Measurements from ENCODE around the gene THEM5. TPM values are rescaled to one million over a fixed set of nuclear protein-coding genes. Genes with fewer than 3 reads are reported as not detected.

Gene THEM5
- total RNA-seq, 1 experiment from 2014 or later: not detected

DNA sequence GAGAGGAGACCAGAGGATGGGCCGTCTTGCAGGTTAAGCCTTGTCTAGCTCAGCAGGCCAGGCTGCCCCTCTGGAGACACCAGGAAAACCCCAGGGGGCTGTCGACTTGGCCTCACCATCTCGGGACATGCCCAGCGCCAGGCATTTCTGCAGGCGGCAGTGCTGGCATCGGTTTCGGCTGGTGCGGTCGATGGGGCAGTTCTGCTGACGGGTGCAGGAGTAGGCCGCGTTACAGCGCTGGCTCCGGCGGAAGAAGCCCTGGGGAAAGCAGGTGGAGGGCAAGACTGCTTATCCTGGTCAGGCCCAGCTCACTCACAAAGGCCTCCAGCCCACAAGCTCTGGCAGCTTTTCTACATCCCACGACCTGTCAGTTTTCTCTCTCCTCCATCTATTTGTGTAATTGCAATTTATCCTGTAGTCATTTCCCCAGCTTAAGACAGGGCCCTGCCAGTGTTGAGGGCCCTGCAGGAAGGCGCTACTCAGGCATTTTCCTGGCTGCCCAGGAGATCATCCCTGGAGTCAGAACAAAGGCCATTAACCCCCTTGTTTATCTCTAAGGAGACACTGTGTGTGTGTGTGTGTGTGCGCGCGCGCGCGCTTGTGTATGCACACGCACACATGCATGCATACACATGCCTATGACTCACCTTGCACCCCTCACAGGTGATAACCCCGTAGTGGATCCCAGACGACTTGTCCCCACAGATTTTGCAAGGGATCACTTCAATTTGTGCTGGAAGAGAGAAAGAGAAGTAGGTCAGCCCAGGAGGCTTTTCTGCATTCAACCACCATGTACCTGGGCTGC, 36.8 kb downstream of the THEM5 start:
- BruUV-seq (replicated peaks): no TSS peak

More for the DNA sequence above, 36.8 kb downstream of the THEM5 start:
- no peak overlapping the region for H3K4me3 ChIP-seq (replicated peaks in 1 of 2; ENCODE audit: low read depth in 1 of 2, low read length in 2 of 2)
- no peak overlapping the region for H3K4me2 ChIP-seq (ENCODE audit: low read length)
- ChIA-PET CTCF (no interaction called here), RAD21 (ENCODE audit: low non-redundant PET in 1 of 2, low total read pairs in 2 of 2, uncharacterized antibody in 2 of 2, unreplicated experiment in 2 of 2) (no interaction called here), POLR2A (no interaction called here)
- intact Hi-C loops (cut with micrococcal nuclease): no loop called here
- no peaks in the 10 kb centered on the region for H3K27me3 ChIP-seq (ENCODE audit: insufficient read depth, low read length)
- H3K79me2 ChIP-seq (ENCODE audit: insufficient read depth, low read length): no peaks in the 10 kb centered on the region
- H3K9me2 ChIP-seq (ENCODE audit: insufficient read depth): no peaks in the 10 kb centered on the region
- no peaks in the 10 kb centered on the region for H3K36me3 ChIP-seq (ENCODE audit: control insufficient read depth in 1 of 2, insufficient read depth in 2 of 2, low read length in 2 of 2)
- DNase-seq (ENCODE audit: low read depth, low spot score): no peak
- no peak overlapping the region for H3K9ac ChIP-seq (ENCODE audit: low read length)
- H4K20me1 ChIP-seq (ENCODE audit: insufficient read depth): no peaks in the 10 kb centered on the region
- H3K9me3 ChIP-seq (ENCODE audit: control insufficient read depth in 1 of 2, insufficient read depth in 1 of 2, low read depth in 1 of 2, low read length in 2 of 2): no peaks in the 10 kb centered on the region
- H3K4me1 ChIP-seq (ENCODE audit: control insufficient read depth in 1 of 2, insufficient read depth in 2 of 2, low read length in 2 of 2): no peaks in the 10 kb centered on the region; a peak in 1 of 4 replicates
- no peak for TF ChIP-seq EGR1 (IDR thresholded peaks at IDR 0.05; ENCODE audit: low read depth)
- TF ChIP-seq POLR2A (IDR thresholded peaks at IDR 0.05; ENCODE audit: borderline replicate concordance, extremely low read depth, insufficient read depth, insufficient read length): no peak
- TF ChIP-seq POLR2AphosphoS5 (IDR thresholded peaks at IDR 0.05; ENCODE audit: low read depth, low read length): no peak
- no peak for TF ChIP-seq FOSL1 (IDR thresholded peaks at IDR 0.05; ENCODE audit: low read depth)
- TF ChIP-seq, protein P1, sequence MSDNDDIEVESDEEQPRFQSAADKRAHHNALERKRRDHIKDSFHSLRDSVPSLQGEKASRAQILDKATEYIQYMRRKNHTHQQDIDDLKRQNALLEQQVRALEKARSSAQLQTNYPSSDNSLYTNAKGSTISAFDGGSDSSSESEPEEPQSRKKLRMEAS (IDR thresholded peaks at IDR 0.05): no peak
- TF ChIP-seq, protein P2, sequence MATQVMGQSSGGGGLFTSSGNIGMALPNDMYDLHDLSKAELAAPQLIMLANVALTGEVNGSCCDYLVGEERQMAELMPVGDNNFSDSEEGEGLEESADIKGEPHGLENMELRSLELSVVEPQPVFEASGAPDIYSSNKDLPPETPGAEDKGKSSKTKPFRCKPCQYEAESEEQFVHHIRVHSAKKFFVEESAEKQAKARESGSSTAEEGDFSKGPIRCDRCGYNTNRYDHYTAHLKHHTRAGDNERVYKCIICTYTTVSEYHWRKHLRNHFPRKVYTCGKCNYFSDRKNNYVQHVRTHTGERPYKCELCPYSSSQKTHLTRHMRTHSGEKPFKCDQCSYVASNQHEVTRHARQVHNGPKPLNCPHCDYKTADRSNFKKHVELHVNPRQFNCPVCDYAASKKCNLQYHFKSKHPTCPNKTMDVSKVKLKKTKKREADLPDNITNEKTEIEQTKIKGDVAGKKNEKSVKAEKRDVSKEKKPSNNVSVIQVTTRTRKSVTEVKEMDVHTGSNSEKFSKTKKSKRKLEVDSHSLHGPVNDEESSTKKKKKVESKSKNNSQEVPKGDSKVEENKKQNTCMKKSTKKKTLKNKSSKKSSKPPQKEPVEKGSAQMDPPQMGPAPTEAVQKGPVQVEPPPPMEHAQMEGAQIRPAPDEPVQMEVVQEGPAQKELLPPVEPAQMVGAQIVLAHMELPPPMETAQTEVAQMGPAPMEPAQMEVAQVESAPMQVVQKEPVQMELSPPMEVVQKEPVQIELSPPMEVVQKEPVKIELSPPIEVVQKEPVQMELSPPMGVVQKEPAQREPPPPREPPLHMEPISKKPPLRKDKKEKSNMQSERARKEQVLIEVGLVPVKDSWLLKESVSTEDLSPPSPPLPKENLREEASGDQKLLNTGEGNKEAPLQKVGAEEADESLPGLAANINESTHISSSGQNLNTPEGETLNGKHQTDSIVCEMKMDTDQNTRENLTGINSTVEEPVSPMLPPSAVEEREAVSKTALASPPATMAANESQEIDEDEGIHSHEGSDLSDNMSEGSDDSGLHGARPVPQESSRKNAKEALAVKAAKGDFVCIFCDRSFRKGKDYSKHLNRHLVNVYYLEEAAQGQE (IDR thresholded peaks at IDR 0.05; ENCODE audit: low read depth): no peak
- no peak for TF ChIP-seq CBX3 (IDR thresholded peaks at IDR 0.05; ENCODE audit: low read depth)
- TF ChIP-seq RAD21 (IDR thresholded peaks at IDR 0.05; ENCODE audit: low read depth): no peak
- TF ChIP-seq EZH2 (IDR thresholded peaks at IDR 0.05): no peak
- TF ChIP-seq TCF7L2 (IDR thresholded peaks at IDR 0.05; ENCODE audit: borderline replicate concordance, extremely low read depth, insufficient read depth, insufficient read length): no peak
- no peak for TF ChIP-seq ELF1 (IDR thresholded peaks at IDR 0.05; ENCODE audit: borderline replicate concordance, low read depth)
- no peak for TF ChIP-seq ZNF274 (IDR thresholded peaks at IDR 0.05; ENCODE audit: low read depth, low read length)
- no peak for TF ChIP-seq JUND (IDR thresholded peaks at IDR 0.05)
- TF ChIP-seq, protein P3, sequence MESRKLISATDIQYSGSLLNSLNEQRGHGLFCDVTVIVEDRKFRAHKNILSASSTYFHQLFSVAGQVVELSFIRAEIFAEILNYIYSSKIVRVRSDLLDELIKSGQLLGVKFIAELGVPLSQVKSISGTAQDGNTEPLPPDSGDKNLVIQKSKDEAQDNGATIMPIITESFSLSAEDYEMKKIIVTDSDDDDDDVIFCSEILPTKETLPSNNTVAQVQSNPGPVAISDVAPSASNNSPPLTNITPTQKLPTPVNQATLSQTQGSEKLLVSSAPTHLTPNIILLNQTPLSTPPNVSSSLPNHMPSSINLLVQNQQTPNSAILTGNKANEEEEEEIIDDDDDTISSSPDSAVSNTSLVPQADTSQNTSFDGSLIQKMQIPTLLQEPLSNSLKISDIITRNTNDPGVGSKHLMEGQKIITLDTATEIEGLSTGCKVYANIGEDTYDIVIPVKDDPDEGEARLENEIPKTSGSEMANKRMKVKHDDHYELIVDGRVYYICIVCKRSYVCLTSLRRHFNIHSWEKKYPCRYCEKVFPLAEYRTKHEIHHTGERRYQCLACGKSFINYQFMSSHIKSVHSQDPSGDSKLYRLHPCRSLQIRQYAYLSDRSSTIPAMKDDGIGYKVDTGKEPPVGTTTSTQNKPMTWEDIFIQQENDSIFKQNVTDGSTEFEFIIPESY (IDR thresholded peaks at IDR 0.05; ENCODE audit: extremely low read depth, insufficient replicate concordance, low read length): no peak
- TF ChIP-seq, protein P4, sequence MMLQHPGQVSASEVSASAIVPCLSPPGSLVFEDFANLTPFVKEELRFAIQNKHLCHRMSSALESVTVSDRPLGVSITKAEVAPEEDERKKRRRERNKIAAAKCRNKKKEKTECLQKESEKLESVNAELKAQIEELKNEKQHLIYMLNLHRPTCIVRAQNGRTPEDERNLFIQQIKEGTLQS (IDR thresholded peaks at IDR 0.05): no peak
- TF ChIP-seq SIN3A (IDR thresholded peaks at IDR 0.05; ENCODE audit: low read depth): no peak
- TF ChIP-seq, protein P5, sequence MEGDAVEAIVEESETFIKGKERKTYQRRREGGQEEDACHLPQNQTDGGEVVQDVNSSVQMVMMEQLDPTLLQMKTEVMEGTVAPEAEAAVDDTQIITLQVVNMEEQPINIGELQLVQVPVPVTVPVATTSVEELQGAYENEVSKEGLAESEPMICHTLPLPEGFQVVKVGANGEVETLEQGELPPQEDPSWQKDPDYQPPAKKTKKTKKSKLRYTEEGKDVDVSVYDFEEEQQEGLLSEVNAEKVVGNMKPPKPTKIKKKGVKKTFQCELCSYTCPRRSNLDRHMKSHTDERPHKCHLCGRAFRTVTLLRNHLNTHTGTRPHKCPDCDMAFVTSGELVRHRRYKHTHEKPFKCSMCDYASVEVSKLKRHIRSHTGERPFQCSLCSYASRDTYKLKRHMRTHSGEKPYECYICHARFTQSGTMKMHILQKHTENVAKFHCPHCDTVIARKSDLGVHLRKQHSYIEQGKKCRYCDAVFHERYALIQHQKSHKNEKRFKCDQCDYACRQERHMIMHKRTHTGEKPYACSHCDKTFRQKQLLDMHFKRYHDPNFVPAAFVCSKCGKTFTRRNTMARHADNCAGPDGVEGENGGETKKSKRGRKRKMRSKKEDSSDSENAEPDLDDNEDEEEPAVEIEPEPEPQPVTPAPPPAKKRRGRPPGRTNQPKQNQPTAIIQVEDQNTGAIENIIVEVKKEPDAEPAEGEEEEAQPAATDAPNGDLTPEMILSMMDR (IDR thresholded peaks at IDR 0.05 in 2 of 3, conservative IDR thresholded peaks at IDR 0.05 in 1 of 3; ENCODE audit: borderline replicate concordance in 1 of 3, insufficient read depth in 1 of 3, low read depth in 2 of 3, low read length in 2 of 3): no peak
- TF ChIP-seq SP1 (IDR thresholded peaks at IDR 0.05; ENCODE audit: low read depth): no peak
- TF ChIP-seq SRF (IDR thresholded peaks at IDR 0.05; ENCODE audit: low read depth): no peak
- no peak for TF ChIP-seq YY1 (IDR thresholded peaks at IDR 0.05; ENCODE audit: extremely low read depth, insufficient replicate concordance, low read depth, low read length)
- H3K27ac ChIP-seq (ENCODE audit: low read depth, low read length): no peak overlapping the region
- ATAC-seq: no peak
- no peak overlapping the region for H2AFZ ChIP-seq (ENCODE audit: low read depth, low read length, poor library complexity, severe bottlenecking)
